Measurements from ENCODE around the gene KCNK3.

The KCNK3 gene

DNA sequence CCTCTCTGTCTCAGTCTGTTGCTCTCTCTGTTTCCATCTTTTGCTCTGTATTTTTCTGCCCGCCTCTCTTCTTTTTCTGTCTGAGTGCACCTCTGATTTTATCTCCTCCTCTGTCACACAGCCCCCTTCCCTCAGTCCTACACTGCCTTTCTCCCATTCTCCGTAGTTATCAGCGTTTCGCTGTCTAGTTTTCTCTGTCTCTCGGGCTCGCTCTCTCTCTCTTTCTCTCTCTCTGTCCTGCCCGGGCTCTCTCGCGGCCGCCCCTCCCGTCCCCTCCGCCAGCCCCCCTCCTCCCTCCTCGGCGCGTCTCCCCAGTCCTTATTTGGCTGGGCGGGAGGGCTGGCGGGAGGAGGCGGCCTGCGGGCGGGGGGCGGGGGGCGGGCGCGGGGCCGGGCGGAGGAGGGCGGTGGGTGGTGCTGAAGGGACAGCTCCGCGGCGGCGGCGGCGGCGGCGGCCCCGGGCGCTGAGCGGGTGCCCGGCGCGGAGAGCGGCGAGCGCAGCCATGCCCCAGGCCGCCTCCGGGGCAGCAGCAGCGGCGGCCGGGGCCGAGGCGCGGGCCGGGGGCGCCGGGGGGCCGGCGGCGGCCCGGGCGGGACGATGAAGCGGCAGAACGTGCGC lies at the start of gene KCNK3:
TSS of gene KCNK3 (plus strand) at position 444 of the 618 bp plus-strand sequence. CDS start at position 598, 154 bp downstream.
- Mint-ChIP-seq H3K4me3 (no peak within 1 kb of the TSS), H3K4me1 (ENCODE audit: low read depth) (no peaks in the 10 kb centered on the region), H3K27me3 (peaks cover 77% of the 10 kb centered on the region), H3K27ac (no peak within 1 kb of the TSS), H3K9me3 (no peaks in the 10 kb centered on the region), H3K36me3 (ENCODE audit: low read depth) (no peaks in the 10 kb centered on the region)
- intact Hi-C loops (cut with micrococcal nuclease) = no loop called here

DNA sequence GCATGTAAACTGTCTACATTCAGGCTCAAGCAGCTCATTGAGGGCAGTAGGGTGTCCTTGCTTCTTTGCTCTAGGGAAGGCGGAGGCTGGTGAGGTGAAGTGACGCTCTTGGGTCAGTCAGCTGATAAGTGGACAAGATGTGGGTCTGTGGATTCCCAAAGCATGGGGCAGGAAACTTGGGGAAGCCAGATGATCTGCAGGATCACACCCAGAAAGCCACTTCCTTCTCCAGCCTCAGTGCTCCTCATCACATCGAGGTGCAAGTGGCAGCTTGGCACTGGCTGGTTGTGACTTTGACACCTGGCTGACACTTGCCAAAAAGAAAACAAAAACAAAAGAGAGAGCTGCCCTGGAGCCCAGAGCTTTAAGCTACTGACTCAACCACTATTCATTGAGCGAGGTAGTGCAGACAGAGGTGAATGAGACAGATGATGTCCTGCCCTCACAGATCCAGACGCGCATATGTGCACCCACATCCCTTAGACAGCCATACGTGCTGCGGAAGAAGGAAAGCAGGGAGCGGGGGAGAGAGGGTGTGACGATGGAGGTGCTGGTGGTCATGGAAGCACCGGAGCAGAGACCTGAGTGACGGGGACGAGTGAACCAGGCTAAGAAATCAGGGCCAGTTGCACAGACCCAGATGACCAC lies 48.2 kb upstream of the KCNK3 start:
- intact Hi-C loops (cut with micrococcal nuclease) = no loop called here
- Mint-ChIP-seq H3K9me3 (no peaks in the 10 kb centered on the region), H3K27ac (no peak overlapping the region), H3K27me3 (peaks cover 47% of the 10 kb centered on the region), H3K36me3 (ENCODE audit: low read depth) (no peaks in the 10 kb centered on the region), H3K4me3 (no peak overlapping the region), H3K4me1 (ENCODE audit: low read depth) (peaks cover 8% of the 10 kb centered on the region)

DNA sequence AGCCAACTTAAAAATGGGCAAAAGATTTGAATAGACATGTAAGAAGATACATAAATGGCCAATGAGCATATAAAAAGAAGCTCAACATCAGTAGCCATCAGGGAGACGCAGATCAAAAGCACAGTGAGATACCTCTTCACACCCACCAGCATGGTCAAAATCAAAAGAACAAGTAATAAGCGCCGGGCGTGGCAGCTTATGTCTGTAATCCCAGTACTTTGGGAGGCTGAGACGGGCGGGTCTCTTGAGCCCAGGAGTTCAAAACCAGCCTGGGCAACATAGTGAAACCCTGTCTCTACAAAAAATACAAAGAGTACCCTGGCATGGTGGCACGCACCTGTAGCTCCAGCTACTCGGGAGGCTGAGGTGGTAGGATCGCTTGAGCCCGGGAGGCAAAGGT lies 46.8 kb upstream of the KCNK3 start:
- no peaks in the 10 kb centered on the region for H3K36me3 Mint-ChIP-seq (ENCODE audit: low read depth)
- H3K9me3 Mint-ChIP-seq = no peaks in the 10 kb centered on the region
- H3K4me3 Mint-ChIP-seq = no peak overlapping the region
- H3K27me3 Mint-ChIP-seq = peaks cover 44% of the 10 kb centered on the region
- intact Hi-C loops (cut with micrococcal nuclease) = no loop called here
- H3K4me1 Mint-ChIP-seq (ENCODE audit: low read depth) = no peaks in the 10 kb centered on the region
- H3K27ac Mint-ChIP-seq = no peak overlapping the region

DNA sequence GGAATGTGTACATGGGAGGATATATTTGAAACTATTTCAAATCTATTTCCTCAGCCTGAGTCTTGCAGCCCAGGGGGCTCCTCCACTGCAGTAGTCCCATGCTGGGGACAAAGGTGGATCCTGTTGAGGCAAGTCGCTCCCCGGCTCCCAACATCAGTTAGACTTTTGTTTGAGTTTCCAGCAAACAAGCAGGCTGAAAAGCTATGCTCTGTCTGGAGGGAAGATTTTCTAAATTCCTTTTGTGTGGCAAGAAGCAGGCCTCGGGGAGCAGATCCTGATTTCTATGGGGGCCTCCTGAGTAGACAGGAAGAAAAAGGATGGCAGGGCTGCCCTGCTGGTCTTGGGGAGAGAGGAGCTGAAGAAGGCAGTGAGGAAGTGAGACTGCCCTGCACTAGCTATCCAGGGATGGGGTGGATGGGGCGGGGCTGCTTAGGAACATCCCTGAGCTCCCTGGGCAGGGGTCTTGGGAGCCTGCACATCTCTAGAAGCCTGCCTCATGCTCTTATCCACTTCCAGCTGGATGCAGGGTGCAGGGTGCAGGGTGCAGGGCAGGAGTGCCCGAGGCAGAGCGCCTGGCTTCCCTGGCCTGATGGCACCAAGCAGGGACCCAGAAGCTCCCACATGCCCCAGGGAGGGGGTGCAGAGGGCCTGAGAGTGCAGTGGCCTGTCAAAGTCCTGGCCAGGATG lies 45.4 kb upstream of the KCNK3 start:
- no peaks in the 10 kb centered on the region for H3K9me3 Mint-ChIP-seq
- no peaks in the 10 kb centered on the region for H3K36me3 Mint-ChIP-seq (ENCODE audit: low read depth)
- intact Hi-C loops (cut with micrococcal nuclease) = no loop called here
- H3K27me3 Mint-ChIP-seq = peaks cover 39% of the 10 kb centered on the region
- no peak overlapping the region for H3K27ac Mint-ChIP-seq
- no peaks in the 10 kb centered on the region for H3K4me1 Mint-ChIP-seq (ENCODE audit: low read depth)
- no peak overlapping the region for H3K4me3 Mint-ChIP-seq

DNA sequence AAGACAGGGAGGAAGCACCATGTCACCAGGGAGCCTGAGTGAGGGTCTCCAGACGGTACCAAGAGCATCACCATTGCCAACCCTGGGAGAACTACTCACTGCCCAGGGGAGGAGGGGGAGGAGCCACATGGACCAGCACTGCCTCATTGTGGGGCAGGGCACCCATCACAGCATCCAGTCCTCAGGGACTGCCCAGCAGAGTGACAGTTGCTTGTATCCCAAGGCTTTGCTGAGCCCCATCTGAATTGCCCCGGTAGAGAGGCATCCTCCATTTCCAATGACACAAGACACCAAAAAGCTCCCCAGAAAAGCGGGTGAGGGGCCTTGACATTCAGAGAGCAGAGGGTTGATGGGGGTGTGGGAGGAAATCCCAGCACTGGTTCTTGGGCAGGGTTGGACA lies 44.5 kb upstream of the KCNK3 start:
- Mint-ChIP-seq H3K36me3 (ENCODE audit: low read depth) (no peaks in the 10 kb centered on the region), H3K4me3 (no peak overlapping the region), H3K4me1 (ENCODE audit: low read depth) (peaks cover 5% of the 10 kb centered on the region), H3K9me3 (no peaks in the 10 kb centered on the region), H3K27ac (no peak overlapping the region), H3K27me3 (peaks cover 36% of the 10 kb centered on the region)
- intact Hi-C loops (cut with micrococcal nuclease) = no loop called here

DNA sequence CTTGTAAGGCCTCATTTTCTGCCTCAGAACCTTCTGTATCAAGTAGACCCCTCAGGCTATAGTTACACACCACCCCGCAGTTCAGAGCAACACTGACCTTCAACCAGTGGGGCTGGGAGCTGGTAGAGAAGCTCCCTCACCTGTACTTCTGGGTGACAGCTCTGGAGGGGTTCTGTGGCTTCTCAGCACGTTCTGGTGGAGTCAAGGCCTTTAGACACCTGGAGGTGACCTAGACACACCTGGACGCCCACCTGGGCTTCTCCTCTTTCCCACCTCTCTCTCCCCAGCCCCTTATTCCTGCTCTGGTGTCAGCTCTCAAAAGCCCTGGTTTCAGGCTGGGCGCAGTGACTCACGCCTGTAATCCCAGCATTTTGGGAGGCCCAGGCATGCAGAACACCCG lies 44.0 kb upstream of the KCNK3 start:
- Mint-ChIP-seq H3K27ac (no peak overlapping the region), H3K9me3 (no peaks in the 10 kb centered on the region), H3K4me1 (ENCODE audit: low read depth) (peaks cover 5% of the 10 kb centered on the region), H3K36me3 (ENCODE audit: low read depth) (no peaks in the 10 kb centered on the region), H3K27me3 (peaks cover 36% of the 10 kb centered on the region), H3K4me3 (no peak overlapping the region)
- intact Hi-C loops (cut with micrococcal nuclease) = no loop called here

DNA sequence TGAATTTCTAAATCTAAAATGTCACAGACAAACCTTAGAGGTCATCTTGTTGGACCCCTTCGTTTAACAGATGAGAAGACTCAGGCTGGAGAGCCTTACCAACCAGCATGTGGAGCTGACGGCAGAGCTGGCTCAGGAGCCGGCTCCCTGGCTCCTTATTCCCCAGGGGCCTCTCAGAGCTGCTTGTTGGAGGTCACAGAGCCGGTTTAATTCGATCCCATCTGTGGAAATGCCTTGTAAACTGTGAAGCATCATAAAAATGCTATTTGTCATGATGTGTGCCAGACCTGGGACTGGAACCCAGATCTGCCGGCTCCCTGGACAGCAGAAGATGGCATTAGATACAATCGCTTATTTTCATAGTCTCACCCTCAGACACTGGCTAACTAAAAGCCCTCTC lies 43.2 kb upstream of the KCNK3 start:
- peaks cover 31% of the 10 kb centered on the region for H3K27me3 Mint-ChIP-seq
- no peaks in the 10 kb centered on the region for H3K36me3 Mint-ChIP-seq (ENCODE audit: low read depth)
- H3K4me3 Mint-ChIP-seq = no peak overlapping the region
- H3K4me1 Mint-ChIP-seq (ENCODE audit: low read depth) = peaks cover 5% of the 10 kb centered on the region
- H3K27ac Mint-ChIP-seq = no peak overlapping the region
- no peaks in the 10 kb centered on the region for H3K9me3 Mint-ChIP-seq
- intact Hi-C loops (cut with micrococcal nuclease) = no loop called here

DNA sequence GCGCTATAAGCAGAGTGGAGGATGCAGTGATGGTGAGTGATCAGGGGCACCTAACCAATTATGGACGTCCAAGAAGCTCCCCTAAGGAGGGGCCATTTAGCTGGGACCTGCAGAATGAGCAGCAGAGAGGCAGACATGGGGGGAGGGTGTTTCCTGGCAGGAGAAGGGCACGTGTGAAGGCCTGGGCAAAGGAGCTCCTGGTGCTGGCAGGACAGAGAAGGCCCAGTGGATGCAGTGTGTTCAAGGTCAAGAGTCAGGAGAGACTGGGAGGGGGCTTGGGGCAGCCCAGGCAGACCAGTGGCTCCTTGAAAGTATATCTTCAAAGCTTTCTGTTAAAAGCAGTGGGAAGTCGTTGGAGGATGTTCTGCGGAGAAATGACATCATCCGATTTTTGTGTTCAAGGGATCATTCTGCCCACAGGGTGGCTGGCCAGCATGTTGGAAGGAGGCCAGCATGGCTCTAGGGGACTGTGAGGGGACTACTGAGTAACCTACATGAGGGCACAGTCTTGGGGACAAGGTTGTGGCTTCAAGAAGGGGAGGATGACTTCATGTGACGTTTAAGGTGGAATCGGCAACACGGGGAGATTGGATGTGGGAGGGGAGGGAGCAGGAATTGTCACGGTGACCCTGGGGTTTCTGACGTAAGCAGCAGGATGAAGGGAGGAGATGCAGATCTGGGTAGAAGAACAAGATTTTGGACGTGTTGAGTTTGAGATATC lies 42.4 kb upstream of the KCNK3 start:
- no peak overlapping the region for H3K27ac Mint-ChIP-seq
- peaks cover 5% of the 10 kb centered on the region for H3K4me1 Mint-ChIP-seq (ENCODE audit: low read depth)
- peaks cover 26% of the 10 kb centered on the region for H3K27me3 Mint-ChIP-seq
- no peaks in the 10 kb centered on the region for H3K36me3 Mint-ChIP-seq (ENCODE audit: low read depth)
- no peak overlapping the region for H3K4me3 Mint-ChIP-seq
- no peaks in the 10 kb centered on the region for H3K9me3 Mint-ChIP-seq
- intact Hi-C loops (cut with micrococcal nuclease) = no loop called here

DNA sequence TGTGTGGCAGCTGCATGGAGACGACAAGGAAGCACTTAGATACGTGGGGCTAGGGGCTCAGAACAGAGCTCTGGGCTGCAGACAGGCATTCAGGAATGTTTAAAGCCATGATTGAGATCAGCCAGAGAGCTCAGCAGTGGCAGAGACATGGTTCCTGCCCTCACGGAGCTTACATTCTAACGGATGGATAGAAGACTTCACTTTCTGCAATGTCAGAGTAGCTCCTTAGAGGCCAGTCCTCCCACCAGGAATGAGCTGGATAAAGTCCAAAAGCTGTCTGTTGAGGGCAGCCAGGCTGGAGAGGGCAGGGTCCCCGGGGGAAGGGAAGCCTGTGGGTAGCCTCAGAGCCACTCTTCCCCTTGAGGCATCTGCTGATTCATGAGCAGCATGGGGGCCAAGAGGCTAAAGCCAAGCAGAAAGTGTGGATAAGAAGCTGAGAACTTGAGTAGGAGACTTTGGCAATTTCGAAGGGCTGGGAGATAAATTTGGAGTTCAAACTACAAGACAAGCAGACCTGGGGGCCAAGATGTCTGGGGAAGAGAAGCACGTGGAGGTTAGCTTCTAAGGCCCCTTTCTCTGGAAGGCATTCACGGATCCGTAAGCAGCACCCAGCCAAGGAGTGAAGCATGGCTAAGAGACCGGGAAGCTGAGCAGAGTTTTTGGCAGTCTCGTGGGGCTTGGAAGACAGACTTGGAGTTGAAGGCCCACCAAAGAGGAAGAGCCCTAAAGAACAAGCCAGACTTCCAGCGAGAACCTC lies 41.6 kb upstream of the KCNK3 start:
- H3K36me3 Mint-ChIP-seq (ENCODE audit: low read depth) = no peaks in the 10 kb centered on the region
- H3K27me3 Mint-ChIP-seq = peaks cover 20% of the 10 kb centered on the region
- H3K4me1 Mint-ChIP-seq (ENCODE audit: low read depth) = peaks cover 5% of the 10 kb centered on the region
- H3K4me3 Mint-ChIP-seq = no peak overlapping the region
- H3K27ac Mint-ChIP-seq = no peak overlapping the region
- no peaks in the 10 kb centered on the region for H3K9me3 Mint-ChIP-seq
- intact Hi-C loops (cut with micrococcal nuclease) = no loop called here

DNA sequence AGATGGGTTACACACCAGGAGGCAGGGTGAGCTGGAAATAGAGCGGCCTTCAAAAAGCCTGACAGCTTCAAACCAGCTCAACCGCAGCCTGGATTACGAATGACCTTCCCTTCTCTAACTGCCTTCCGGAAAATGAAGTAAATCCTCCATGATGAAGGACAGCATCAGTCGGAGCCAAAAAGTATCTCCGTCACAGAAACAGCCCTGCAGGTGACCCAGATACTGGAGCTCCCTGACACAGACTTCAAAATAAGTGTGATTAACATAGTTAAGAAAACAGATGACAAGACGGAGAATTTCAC lies 41.1 kb upstream of the KCNK3 start:
- Mint-ChIP-seq H3K4me3 (no peak overlapping the region), H3K36me3 (ENCODE audit: low read depth) (no peaks in the 10 kb centered on the region), H3K27ac (no peak overlapping the region), H3K27me3 (peaks cover 18% of the 10 kb centered on the region), H3K4me1 (ENCODE audit: low read depth) (peaks cover 5% of the 10 kb centered on the region), H3K9me3 (no peaks in the 10 kb centered on the region)
- intact Hi-C loops (cut with micrococcal nuclease) = no loop called here

DNA sequence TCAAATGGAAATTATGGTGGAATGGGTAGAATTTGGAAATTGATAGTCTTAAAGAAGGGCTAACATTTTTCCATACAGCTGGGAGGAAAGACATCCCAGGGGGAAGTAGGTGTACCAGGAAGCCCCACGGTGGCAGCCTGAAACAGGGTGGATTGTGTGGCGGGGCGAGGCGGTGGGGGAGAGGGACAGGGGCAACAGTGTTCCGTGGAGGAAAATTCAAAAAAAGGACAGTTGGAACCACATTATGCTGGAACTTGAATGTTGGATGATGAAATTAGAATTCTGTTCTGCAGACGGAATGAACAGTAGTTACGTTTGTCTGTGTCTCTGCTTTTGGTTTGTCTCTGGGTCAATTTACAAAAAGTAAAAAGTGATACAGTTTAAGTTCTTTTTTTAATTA lies 40.7 kb upstream of the KCNK3 start:
- Mint-ChIP-seq H3K4me1 (ENCODE audit: low read depth) (peaks cover 5% of the 10 kb centered on the region), H3K4me3 (no peak overlapping the region), H3K9me3 (no peaks in the 10 kb centered on the region), H3K27me3 (peaks cover 18% of the 10 kb centered on the region), H3K36me3 (ENCODE audit: low read depth) (no peaks in the 10 kb centered on the region), H3K27ac (no peak overlapping the region)
- intact Hi-C loops (cut with micrococcal nuclease) = no loop called here

DNA sequence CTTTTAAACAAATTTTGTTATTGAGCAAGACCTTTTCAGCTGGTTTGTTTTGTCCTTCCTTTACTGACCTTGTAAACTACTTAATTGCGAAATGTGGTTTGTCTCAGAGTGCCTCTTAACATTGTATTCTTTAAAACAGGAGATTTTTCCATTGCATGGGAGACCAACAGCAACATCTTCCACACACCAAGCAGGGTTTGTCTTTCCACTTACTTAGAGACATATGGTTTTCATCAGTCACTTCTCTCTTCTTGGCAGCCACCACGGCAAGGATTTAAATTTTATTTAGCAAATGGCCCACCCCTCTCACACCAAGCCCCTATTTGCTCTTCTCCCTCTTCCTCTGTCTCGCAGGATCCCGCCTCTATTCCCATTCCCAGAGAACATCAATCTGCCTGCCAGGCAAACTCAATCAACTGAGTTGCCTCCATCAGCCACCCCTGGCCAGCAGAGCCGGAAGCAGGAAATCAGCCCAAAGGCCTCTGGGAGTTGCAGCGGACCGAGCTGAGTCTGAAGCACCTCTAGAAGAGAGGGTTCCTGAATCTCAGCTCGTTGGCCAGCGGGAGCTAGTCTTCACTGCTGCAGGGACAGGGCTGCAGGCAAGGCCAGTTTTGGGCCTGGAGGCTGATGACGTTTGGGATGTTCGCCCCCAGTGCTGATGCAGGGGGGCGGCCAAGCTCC lies 40.0 kb upstream of the KCNK3 start:
- no peaks in the 10 kb centered on the region for H3K36me3 Mint-ChIP-seq (ENCODE audit: low read depth)
- H3K27me3 Mint-ChIP-seq = peaks cover 14% of the 10 kb centered on the region
- H3K27ac Mint-ChIP-seq = no peak overlapping the region
- H3K4me1 Mint-ChIP-seq (ENCODE audit: low read depth) = peaks cover 5% of the 10 kb centered on the region
- intact Hi-C loops (cut with micrococcal nuclease) = no loop called here
- H3K9me3 Mint-ChIP-seq = no peaks in the 10 kb centered on the region
- no peak overlapping the region for H3K4me3 Mint-ChIP-seq

DNA sequence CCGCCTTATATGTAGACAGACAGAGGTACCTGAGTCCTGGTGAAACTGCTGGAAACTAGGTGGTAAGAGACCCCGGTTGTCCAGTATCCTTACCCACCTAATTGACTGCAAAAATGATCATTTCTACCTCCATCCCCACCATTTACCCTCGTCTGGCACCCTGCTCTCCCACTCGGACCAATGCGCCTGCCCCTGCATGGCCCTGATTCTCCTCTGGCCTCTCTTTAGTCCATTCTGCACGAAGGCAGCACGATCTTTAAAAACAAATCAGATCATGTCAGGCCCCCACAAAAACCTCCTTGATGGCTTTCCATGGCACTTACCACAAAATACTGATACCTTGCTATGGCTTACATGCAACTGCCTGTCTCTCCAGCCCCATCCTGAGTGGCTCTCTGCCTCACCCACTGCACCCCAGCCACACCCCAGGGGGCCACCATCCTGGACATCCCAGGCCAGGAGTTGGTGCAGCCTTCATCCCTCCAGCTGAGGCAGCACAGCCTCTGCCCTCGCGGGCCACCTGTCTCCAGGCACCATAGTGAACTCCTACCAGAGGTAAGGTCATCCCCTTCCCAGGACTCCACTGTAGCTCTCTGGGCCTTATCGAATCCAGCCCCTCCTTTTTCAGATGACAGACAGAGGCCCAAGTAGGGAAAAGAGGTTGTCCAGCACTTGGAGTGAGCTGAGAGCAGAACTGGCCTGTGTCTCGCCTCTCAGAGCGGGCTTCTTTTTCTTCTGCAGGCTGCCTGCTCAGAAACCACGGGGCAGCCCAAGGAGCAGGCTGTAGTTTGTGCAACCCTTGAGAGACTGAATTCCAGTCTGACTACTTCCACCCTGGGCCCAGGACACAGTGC lies 39.1 kb upstream of the KCNK3 start:
- Mint-ChIP-seq H3K27ac (no peak overlapping the region), H3K4me3 (no peak overlapping the region), H3K9me3 (no peaks in the 10 kb centered on the region), H3K27me3 (peaks cover 13% of the 10 kb centered on the region), H3K36me3 (ENCODE audit: low read depth) (no peaks in the 10 kb centered on the region), H3K4me1 (ENCODE audit: low read depth) (peaks cover 5% of the 10 kb centered on the region)
- intact Hi-C loops (cut with micrococcal nuclease) = no loop called here

Measured in dendritic cell treated with granulocyte-macrophage colony-stimulating factor and Interleukin-4, amounts not matched to agents 40 ng/mL and 50 ng/mL, for 4 days (primary cell).